GM18951 (cell line): ENCODE results near the gene ERRFI1.

Experiments
- POLR2A ChIP-seq: IDR thresholded peaks from 4 replicates; pipeline ENCODE4 v1.6.1; 2011; ENCODE audit warnings: mild to moderate bottlenecking; ENCODE audit not compliant: insufficient read length, insufficient read depth; ENCODE audit errors: extremely low read depth
- in situ Hi-C: fragments of 300-500 bp; cut with MboI; formaldehyde crosslinking; loops from one replicate; pipeline ENCODE4 v1.12.0; 2022; ENCODE audit warnings: low sequenced_read_pairs, mixed read lengths, inconsistent platforms; ENCODE audit not compliant: unreplicated experiment

The ERRFI1 gene

DNA sequence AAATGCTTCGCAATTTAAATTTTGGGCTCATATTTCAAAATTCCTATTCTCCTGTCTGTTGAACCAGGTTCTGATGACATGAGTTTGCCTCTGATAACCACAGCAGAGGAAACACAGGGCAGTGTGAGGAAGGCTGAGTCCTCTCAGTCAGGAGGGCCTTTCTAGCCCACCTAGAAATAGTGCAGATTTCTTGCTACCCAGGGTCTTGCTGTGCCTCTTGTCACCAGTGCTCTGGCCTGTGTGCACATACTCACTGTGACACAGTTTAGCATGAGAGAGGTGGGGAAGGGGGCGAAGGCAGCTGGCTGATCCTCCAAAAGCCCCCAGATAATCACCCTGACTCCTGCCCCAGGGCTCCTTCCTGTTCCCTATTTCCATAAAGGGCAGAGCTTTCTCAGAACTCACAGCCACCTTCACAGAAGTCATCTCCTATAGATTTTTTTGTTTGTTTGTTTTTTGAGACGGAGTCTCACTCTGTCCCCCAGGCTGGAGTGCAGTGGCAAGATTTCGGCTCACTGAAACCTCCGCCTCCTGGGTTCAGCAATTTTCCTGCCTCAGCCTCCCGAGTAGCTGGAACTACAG, 23.7 kb downstream of the ERRFI1 start:
- no peak for TF ChIP-seq POLR2A
- in situ Hi-C loops = loop anchor here (25.0 kb wide), 1 partner anchor 835 kb away; no protein-coding TSS in a partner anchor

DNA sequence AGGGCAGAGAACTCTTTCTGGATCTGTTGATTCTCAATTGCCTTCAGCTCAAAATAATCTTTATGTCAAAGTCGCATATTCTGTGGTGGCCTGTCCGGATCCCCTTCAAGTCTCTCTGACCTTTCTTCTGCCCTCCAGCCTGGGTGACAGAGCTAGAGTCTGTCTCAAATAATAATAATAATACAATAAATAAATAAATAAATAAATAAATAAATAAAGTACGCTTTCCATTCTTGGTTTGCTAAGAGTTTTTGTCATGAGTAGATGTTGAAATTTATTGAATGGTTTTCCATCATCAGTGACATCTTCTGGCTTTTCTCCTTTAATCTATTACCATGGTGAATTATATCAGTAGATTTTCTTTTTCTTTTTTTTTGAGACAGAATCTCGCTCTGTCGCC, 30.7 kb downstream of the ERRFI1 start:
- in situ Hi-C loops = no loop called here
- TF ChIP-seq POLR2A = no peak

DNA sequence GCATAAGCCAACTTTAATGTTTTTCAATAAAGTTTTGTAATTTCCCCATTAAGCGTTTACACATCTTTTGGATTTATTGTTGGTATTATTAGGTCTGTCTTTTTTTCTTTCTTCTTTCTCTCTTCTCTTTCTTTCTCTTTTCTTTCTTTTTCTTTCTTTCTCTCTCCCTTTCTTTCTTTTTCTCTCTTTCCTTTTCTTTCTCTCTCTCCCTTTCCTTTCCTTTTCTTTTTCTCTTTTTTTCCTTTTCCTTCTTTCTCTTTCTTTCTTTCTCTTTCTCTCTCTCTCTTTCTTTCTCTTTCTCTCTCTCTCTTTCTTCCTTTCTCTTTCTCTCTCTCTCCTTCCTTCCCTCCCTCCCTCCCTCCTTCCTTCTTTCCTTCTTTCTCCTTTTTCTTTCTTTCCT, 31.3 kb downstream of the ERRFI1 start:
- TF ChIP-seq POLR2A = no peak
- in situ Hi-C loops = no loop called here

DNA sequence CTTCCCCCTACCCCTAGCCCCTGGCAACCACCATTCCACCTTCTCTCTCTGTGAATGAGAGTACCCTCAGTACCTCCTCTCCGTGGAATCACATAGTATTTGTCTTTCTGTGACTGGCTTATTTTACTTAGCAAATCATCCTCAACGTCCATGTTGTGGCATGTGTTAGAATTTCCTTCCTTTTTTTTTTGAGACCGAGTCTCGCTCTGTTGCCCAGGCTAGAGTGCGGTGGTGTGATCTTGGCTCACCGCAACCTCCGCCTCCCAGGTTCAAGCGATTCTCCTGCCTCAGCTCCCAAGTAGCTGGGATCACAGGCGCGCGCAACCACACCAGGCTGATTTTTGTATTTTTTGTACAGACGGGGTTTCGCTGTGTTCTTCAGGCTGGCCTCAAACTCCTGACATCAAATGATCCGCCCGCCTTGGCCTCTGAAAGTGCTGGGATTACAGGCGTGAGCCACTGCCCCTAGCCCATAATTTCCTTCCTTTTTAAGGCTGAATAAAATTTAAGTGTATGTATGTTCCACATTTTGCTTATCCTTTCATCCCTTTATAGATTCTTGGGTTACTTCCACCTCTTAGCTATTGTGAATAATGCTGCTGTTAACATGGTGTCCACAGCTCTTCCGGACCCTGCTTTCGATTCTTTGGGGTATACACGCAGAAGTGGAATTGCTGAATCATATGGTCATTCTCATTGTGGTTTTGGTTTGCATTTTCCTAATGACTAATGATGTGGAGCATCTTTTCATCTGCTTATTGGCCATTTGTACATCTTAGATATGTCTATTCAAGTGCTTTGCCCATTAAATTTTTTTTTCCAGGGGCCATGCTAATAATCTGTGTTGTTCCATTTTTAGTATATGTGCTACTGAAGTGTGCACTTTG, 32.3 kb downstream of the ERRFI1 start:
- TF ChIP-seq POLR2A = no peak

DNA sequence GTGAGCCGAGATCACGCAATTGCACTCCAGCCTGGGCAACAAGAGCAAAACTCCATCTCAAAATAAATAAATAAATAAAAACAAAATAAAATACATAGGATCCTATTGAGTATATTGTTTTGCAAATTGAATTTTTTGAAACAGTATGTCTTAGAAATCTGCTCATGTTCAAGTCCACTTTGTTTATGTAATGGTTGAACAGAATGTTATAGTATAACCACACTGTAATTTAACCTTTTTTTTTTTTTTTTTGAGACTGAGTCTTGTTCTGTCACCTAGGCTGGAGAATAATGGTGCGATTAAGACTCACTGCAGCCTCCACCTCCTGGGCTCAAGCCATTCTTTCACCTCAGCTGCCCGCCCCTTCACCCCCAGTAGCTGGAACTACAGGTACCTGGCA, 33.2 kb downstream of the ERRFI1 start:
- in situ Hi-C loops = no loop called here
- no peak for TF ChIP-seq POLR2A

More for the DNA sequence above, 32.3 kb downstream of the ERRFI1 start:
- in situ Hi-C loops = no loop called here

DNA sequence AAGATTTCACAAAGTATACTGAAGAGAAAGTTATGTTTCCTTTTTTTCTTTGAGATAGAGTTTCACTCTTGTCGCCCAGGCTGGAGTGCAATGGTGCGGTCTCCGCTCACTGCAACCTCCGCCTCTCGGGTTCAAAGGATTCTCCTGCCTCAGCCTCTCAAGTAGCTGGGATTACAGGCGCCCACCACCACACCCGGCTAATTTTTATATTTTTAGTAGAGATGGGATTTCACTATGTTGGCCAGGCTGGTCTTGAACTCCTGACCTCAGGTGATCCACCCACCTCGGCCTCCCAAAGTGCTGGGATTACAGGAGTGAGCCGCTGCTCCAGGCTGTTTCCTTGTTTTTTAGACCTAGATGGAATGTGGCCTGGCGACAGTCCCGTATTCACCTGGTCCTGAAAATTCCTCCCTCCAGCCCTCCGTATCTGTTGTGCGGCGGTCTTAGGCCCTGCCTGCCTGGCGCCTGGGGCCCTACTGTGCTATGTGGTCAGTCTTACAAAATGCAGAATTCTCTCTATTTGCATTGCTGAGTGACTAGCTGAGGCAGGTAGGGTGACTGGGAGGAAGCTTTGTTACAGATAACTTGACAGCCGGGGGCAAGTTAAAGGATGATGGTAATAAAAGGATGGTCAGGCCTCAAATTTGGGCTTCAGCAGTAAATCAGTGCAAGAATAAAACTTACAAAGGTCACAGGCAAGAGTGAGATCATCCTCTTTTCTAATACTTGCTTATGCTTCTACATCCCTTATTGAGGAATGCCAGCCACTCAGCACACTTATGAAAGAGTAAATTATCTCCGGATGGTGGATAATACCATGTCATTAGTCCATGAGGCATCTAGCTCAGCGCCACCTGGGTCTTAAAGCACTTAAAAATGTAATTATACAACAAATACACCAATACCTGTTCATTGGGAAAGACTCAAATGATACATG, 34.3 kb downstream of the ERRFI1 start:
- TF ChIP-seq POLR2A = no peak
- in situ Hi-C loops = no loop called here

DNA sequence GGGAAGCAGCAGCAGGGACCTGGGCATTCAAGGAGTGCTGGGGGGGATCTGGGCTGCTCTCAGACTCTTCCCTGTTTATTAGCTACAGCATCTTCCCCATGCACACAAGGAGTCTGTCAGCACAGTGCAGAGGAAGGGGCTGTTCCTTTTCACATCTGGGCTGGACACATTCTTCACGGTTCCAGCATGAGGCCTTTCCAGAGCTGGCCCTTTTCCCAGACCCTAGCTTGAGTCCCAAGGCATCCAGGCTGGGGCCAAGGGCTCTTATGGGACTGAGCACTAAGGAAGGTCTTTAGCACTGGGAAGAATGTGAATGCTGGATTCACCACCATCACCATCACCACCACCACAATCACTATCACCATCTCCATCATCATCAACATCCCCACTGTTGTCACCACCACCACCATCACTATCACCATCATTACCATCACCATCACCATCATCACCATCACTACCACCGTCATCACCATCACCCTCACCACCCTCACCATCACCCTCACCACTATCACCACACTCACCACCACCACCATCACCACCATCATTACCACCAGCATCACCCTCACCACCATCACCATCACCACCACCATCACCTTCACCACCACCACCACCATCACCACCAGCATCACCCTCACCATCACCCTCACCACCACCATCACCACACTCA, 36.2 kb downstream of the ERRFI1 start:
- in situ Hi-C loops = no loop called here
- no peak for TF ChIP-seq POLR2A

DNA sequence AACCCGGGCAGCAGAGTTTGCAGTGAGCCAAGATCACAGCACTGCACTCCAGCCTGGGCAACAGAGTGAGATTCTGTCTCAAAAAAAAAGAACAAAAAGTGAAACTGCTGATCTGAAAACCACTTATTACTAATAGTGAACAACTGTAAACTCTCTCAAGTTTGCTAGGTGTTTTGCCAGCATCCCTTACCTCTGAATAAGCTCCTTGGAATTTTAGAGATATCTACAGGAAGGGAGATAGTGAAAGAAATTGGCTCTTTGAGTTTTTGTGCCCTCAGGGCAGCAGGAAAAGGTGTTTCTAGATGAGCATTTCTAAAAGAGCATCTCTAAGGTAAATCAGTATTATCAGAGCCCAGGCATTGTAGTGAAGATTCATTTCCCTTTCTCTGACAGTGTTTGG, 37.5 kb downstream of the ERRFI1 start:
- in situ Hi-C loops = no loop called here

DNA sequence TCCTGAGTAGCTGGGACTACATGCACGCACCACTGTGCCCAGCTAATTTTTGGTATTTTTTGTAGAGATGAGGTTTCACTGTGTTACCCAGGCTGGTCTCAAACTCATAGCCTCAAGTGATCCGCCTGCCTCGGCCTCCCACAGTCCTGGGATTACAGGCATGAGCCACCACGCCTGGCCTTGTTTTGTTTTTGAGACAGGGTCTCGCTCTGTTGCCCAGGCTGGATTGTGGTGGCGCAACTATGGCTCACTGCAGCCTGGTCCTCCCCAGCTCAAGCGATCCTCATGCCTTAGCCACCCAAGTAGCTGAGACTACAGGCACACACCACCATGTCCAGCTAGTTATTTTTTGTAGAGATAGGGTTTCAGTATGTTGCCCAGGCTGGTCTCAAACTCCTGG, 38.6 kb downstream of the ERRFI1 start:
- TF ChIP-seq POLR2A = no peak
- in situ Hi-C loops = no loop called here

More for the DNA sequence above, 37.5 kb downstream of the ERRFI1 start:
- no peak for TF ChIP-seq POLR2A

DNA sequence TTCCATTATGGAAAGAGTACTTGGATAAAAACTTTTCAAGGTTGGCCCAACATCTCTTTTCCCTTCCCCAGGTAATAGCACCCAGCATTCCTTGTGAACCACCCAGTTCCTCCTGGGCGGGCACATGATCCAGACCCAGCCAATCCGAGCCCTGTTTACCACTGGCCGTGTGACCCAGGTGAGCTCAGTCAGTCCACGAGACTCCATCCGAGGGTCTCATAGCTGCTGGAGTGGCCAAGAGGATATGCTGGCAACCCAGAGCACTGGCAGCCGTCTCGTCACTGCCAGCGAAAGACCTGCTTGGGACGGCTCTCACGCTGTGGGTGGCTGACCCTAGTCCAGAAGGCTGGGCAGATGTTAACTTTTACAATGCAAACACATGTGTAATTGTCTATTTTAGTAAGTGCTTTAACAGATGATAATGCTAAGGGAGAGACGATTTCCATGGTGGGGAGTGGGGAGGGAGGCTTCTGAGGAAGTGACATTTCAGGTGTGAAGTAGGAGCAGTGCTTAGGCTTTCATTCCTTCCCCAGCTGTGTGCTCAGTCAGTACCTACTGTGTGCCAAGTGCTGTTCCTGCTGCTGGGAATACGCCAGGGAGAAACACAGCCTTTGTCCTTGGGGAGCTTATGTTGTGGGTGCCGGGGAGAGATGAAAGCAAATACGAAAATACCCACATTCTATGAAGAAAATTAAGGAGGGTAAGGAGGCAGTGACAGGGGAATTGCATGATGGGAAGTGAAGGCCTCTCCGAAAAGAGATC, 40.1 kb downstream of the ERRFI1 start:
- in situ Hi-C loops = no loop called here
- no peak for TF ChIP-seq POLR2A

DNA sequence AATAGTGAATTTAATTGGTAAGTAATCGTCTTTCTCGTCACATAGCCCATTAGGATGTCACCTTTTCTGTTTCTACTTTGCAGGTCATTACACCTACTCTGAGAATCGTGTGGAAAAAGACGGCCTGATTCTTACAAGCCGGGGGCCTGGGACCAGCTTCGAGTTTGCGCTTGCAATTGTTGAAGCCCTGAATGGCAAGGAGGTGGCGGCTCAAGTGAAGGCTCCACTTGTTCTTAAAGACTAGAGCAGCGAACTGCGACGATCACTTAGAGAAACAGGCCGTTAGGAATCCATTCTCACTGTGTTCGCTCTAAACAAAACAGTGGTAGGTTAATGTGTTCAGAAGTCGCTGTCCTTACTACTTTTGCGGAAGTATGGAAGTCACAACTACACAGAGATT, 41.3 kb downstream of the ERRFI1 start:
- in situ Hi-C loops = no loop called here

More for the DNA sequence above, 41.3 kb downstream of the ERRFI1 start:
- TF ChIP-seq POLR2A = no peak
